Body of pancreas (tissue), 4 donors: ENCODE data around the gene TAS2R3.

Experiments
- POLR2A ChIP-seq, 3 donors: fragments of 450-650 bp; IDR thresholded peaks; one replicate each; pipeline ENCODE4 v1.6.1; 2016; ENCODE audit warnings: antibody characterized with exemption in 3 of 3, mild to moderate bottlenecking in 2 of 3
- TF ChIP-seq, protein P1 (sequence below), 7 experiments: fragments of 450-650 bp in 4 of 7; fragments of 200-600 bp in 3 of 7; sonication (generic) in 3 of 7; IDR thresholded peaks; one replicate each; pipeline ENCODE4 v1.5.1; 2016 to 2019; ENCODE audit warnings: antibody characterized with exemption in 7 of 7

DNA sequence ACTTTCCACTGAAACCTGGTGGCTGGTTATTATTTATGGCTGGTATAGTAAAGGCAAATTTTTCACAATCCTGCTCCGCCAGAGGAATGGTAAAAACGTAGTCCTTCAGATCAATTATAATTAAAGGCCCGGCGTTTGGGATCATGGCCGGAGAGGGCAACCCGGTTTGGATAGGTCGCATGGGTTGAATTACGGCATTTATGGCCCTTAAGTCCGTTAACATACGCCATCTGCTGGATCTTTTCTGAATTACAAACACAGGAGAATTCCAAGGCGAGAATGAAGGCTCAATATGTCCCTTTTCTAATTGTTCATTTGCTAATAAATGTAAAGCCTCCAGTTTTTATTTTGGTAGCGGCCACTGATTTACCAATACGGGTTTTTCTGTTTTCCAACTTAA is 11.3 kb upstream of the TAS2R3 start:
- no peak for TF ChIP-seq POLR2A (IDR thresholded peaks at IDR 0.05)
- TF ChIP-seq, protein P1, sequence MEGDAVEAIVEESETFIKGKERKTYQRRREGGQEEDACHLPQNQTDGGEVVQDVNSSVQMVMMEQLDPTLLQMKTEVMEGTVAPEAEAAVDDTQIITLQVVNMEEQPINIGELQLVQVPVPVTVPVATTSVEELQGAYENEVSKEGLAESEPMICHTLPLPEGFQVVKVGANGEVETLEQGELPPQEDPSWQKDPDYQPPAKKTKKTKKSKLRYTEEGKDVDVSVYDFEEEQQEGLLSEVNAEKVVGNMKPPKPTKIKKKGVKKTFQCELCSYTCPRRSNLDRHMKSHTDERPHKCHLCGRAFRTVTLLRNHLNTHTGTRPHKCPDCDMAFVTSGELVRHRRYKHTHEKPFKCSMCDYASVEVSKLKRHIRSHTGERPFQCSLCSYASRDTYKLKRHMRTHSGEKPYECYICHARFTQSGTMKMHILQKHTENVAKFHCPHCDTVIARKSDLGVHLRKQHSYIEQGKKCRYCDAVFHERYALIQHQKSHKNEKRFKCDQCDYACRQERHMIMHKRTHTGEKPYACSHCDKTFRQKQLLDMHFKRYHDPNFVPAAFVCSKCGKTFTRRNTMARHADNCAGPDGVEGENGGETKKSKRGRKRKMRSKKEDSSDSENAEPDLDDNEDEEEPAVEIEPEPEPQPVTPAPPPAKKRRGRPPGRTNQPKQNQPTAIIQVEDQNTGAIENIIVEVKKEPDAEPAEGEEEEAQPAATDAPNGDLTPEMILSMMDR (IDR thresholded peaks at IDR 0.05) = no peak
